BLaER1 (cell line): ENCODE data around the gene TAOK3.

Source experiments
- H3K27ac ChIP-seq: shearing (Covaris generic); formaldehyde crosslinking; 2 replicates; pipeline ENCODE4 v1.8.1; 2022
- H3K27me3 ChIP-seq: shearing (Covaris generic); formaldehyde crosslinking; 2 replicates; pipeline ENCODE4 v1.8.1; 2022
- H3K36me3 ChIP-seq: shearing (Covaris generic); formaldehyde crosslinking; 2 replicates; pipeline ENCODE4 v1.8.1; 2022
- H3K4me1 ChIP-seq: shearing (Covaris generic); formaldehyde crosslinking; 2 replicates; pipeline ENCODE4 v1.8.1; 2022
- H3K4me2 ChIP-seq: shearing (Covaris generic); formaldehyde crosslinking; 2 replicates; pipeline ENCODE4 v1.8.1; 2022
- H3K4me3 ChIP-seq: shearing (Covaris generic); formaldehyde crosslinking; 2 replicates; pipeline ENCODE4 v1.8.1; 2022
- H3K9ac ChIP-seq: shearing (Covaris generic); formaldehyde crosslinking; 2 replicates; pipeline ENCODE4 v1.8.1; 2022
- H3K9me3 ChIP-seq: shearing (Covaris generic); formaldehyde crosslinking; 2 replicates; pipeline ENCODE4 v1.8.1; 2022
- H4K20me1 ChIP-seq: shearing (Covaris generic); formaldehyde crosslinking; 2 replicates; pipeline ENCODE4 v1.8.1; 2022
- Cebpa-rat ChIP-seq: shearing (Covaris generic); IDR thresholded peaks from 2 replicates; pipeline ENCODE4 v1.8.1; 2022

Gene TAOK3

GRCh38 chr12:118120579-118121363, 251.9 kb downstream of the TAOK3 start:
- no peaks in the 10 kb centered on the region for H3K9me3 ChIP-seq
- no peak overlapping the region for H3K27ac ChIP-seq
- H3K4me1 ChIP-seq = 0 out of 2 replicates have a peak, but pooled peaks cover 5% of the 10 kb centered on the region
- H4K20me1 ChIP-seq = no peaks in the 10 kb centered on the region
- no peak overlapping the region for H3K9ac ChIP-seq
- no peaks in the 10 kb centered on the region for H3K36me3 ChIP-seq
- no peak overlapping the region for H3K4me3 ChIP-seq
- TF ChIP-seq Cebpa-rat = no peak
- no peaks in the 10 kb centered on the region for H3K27me3 ChIP-seq
- H3K4me2 ChIP-seq = no peak overlapping the region

DNA sequence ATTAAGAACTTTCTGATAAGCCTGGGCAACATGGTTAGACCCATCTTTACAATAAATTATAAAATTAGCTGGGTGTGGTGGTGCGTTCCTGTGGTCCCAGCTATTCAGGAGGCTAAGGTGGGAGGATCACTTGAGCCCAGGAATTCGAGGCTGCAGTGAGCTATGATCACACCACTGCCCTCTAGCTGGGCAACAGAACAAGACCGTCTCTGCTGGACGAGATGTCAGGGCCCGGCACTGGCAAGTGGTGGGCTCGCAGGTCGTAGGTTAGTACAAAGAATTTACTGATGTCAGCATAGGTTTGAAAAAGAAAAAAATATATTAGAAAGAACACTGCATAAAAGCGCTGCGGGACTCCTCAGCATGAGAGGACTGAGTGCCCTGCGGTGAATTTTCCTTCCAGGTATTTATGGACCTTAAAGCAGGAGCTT, 253.2 kb downstream of the TAOK3 start:
- no peak for TF ChIP-seq Cebpa-rat
- no peaks in the 10 kb centered on the region for H3K36me3 ChIP-seq
- H3K4me3 ChIP-seq = no peak overlapping the region
- H3K4me2 ChIP-seq = no peak overlapping the region
- H3K9ac ChIP-seq = no peak overlapping the region
- H3K9me3 ChIP-seq = peaks cover 7% of the 10 kb centered on the region; the same call in 1 of the 2 replicates
- no peak overlapping the region for H3K27ac ChIP-seq
- H3K4me1 ChIP-seq = 0 out of 2 replicates have a peak, but pooled peaks cover 5% of the 10 kb centered on the region
- H3K27me3 ChIP-seq = no peaks in the 10 kb centered on the region
- H4K20me1 ChIP-seq = no peaks in the 10 kb centered on the region

DNA sequence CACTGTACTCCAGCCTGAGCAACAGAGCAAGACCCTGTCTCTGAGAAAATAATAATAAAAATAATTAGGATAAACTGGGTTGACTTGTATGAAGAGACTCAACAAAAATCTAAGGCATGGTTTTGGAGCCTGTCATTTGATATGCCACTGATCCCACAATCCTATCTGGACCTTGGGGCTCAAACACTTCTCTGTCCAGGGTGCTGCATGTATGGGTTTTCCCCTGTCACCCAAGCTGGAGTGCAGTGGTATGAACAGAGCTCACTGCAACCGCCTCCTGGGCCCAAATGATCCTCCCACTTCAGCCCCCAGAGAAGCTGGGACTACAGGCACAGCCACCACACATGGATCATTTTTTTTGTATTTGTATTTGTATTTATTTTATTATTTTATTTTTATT, 263.6 kb downstream of the TAOK3 start:
- no peaks in the 10 kb centered on the region for H3K27me3 ChIP-seq

DNA sequence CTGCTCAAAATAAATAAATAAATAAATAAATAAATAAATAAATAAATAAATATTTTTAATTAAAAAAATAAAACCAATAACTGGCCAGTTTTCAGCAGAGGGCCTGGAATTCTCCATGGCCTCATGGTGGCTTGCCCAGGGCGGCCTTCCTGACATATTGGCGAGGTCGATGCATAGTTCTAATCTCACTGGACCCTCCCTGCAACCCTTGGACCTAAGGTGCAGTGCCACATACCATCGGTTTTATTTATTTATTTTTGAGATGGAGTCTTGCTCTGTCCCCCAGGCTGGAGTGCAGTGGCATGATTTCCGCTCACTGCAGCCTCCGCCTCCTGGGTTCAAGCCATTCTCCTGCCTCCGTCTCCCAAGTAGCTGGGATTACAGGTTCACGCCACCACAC, 265.0 kb downstream of the TAOK3 start:
- TF ChIP-seq Cebpa-rat = no peak
- Histone ChIP-seq H4K20me1 (no peaks in the 10 kb centered on the region), H3K4me1 (peaks cover 32% of the 10 kb centered on the region), H3K4me2 (no peak overlapping the region), H3K9ac (no peak overlapping the region), H3K36me3 (no peaks in the 10 kb centered on the region), H3K9me3 (no peaks in the 10 kb centered on the region), H3K4me3 (no peak overlapping the region), H3K27me3 (no peaks in the 10 kb centered on the region), H3K27ac (no peak overlapping the region)

More for the DNA sequence above, 263.6 kb downstream of the TAOK3 start:
- Histone ChIP-seq H3K27ac (no peak overlapping the region), H3K4me1 (peaks cover 27% of the 10 kb centered on the region), H4K20me1 (no peaks in the 10 kb centered on the region), H3K9ac (no peak overlapping the region), H3K9me3 (no peaks in the 10 kb centered on the region), H3K4me3 (no peak overlapping the region), H3K36me3 (no peaks in the 10 kb centered on the region), H3K4me2 (no peak overlapping the region)
- TF ChIP-seq Cebpa-rat = no peak

GRCh38 chr12:118107011-118107410, 265.7 kb downstream of the TAOK3 start:
- TF ChIP-seq Cebpa-rat = no peak
- Histone ChIP-seq H3K4me1 (peaks cover 39% of the 10 kb centered on the region), H3K27ac (no peak overlapping the region), H3K4me3 (no peak overlapping the region), H3K9ac (no peak overlapping the region), H4K20me1 (no peaks in the 10 kb centered on the region), H3K4me2 (no peak overlapping the region), H3K9me3 (no peaks in the 10 kb centered on the region), H3K27me3 (no peaks in the 10 kb centered on the region), H3K36me3 (no peaks in the 10 kb centered on the region)

- H3K27me3 ChIP-seq = no peaks in the 10 kb centered on the region
- peak within 1 kb of the TSS; percentile 85 for H3K4me2 ChIP-seq
- peak within 1 kb of the TSS; percentile 87 for H3K27ac ChIP-seq
- peaks cover 45% of the 10 kb centered on the region for H3K4me1 ChIP-seq
- peak within 1 kb of the TSS; percentile 84 for H3K9ac ChIP-seq
- H4K20me1 ChIP-seq = no peaks in the 10 kb centered on the region
- H3K36me3 ChIP-seq = no peaks in the 10 kb centered on the region
- no peak for TF ChIP-seq Cebpa-rat
- H3K4me3 ChIP-seq = peak within 1 kb of the TSS; percentile 89
- H3K9me3 ChIP-seq = no peaks in the 10 kb centered on the region
Measured at GRCh38 chr12:118103601-118104382, 268.9 kb downstream of the TAOK3 start, which contains the start of gene VSIG10. VSIG10 (minus strand) TSS chr12:118104011; CDS start chr12:118103671, 340 bp downstream.

- H3K9ac ChIP-seq = peak overlapping the region; percentile 84
- peak overlapping the region; percentile 85 for H3K4me2 ChIP-seq
- H3K4me1 ChIP-seq = peaks cover 41% of the 10 kb centered on the region
- no peaks in the 10 kb centered on the region for H4K20me1 ChIP-seq
- H3K9me3 ChIP-seq = no peaks in the 10 kb centered on the region
- H3K36me3 ChIP-seq = no peaks in the 10 kb centered on the region
- TF ChIP-seq Cebpa-rat = no peak
- H3K27me3 ChIP-seq = no peaks in the 10 kb centered on the region
- H3K27ac ChIP-seq = peak overlapping the region; percentile 87
- peak overlapping the region; percentile 89 for H3K4me3 ChIP-seq
Measured at GRCh38 chr12:118103201-118103600, 269.5 kb downstream of the TAOK3 start.

DNA sequence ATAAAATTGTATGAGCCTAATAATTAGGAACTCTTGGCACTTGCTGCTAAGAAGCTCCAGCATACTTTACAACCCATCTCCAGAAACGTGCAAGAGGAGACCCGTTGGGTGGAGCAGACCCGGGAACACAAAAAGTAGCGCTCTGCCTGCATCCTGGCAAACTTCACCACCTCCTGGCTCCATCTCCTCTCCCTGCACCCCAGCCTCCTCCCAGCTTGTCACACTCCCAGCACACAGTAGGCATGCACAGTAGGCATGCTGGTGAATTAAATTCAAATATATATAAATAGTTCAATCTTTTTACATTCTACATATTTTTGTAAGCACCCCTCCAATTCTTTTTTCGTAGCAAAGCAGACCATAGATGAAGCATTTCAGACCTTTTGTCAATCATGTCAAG, 270.1 kb downstream of the TAOK3 start:
- Histone ChIP-seq H3K9me3 (no peaks in the 10 kb centered on the region), H3K4me1 (peaks cover 35% of the 10 kb centered on the region), H3K4me3 (peak overlapping the region; percentile 89), H3K27ac (peak overlapping the region; percentile 87; the same call in 1 of the 2 replicates), H3K36me3 (no peaks in the 10 kb centered on the region), H4K20me1 (no peaks in the 10 kb centered on the region), H3K9ac (peak overlapping the region; percentile 84), H3K27me3 (no peaks in the 10 kb centered on the region), H3K4me2 (peak overlapping the region; percentile 85)
- no peak for TF ChIP-seq Cebpa-rat

DNA sequence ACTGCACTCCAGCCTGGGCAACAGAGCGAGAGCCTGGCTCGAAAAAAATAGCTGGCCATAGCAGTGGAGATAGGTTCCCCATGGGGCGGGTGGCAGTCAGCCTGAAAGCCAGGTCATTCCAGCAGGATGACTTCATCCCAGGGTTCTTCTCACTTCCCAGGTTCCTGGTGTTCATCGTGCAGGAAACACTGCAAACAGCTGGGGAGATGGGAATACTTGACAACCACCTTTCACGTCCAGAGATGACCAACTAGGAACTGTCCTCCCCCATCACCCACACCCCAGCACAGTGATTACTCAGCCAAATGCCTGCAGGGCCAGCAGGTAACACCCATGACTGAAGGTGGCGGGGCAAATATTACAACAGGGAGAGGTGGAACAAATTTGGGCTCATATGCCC, 270.6 kb downstream of the TAOK3 start:
- Histone ChIP-seq H3K4me3 (peak overlapping the region; percentile 89), H3K27ac (no peak overlapping the region), H3K4me1 (peaks cover 35% of the 10 kb centered on the region), H3K9ac (no peak overlapping the region), H3K36me3 (peaks cover 2% of the 10 kb centered on the region; the same call in 1 of the 2 replicates), H4K20me1 (no peaks in the 10 kb centered on the region), H3K27me3 (no peaks in the 10 kb centered on the region), H3K9me3 (no peaks in the 10 kb centered on the region), H3K4me2 (peak overlapping the region; percentile 85)
- TF ChIP-seq Cebpa-rat = no peak

GRCh38 chr12:118101051-118101450, 271.7 kb downstream of the TAOK3 start:
- no peak overlapping the region for H3K27ac ChIP-seq
- no peaks in the 10 kb centered on the region for H4K20me1 ChIP-seq
- no peak overlapping the region for H3K4me2 ChIP-seq
- no peaks in the 10 kb centered on the region for H3K9me3 ChIP-seq
- H3K36me3 ChIP-seq = peaks cover 8% of the 10 kb centered on the region
- H3K27me3 ChIP-seq = no peaks in the 10 kb centered on the region
- TF ChIP-seq Cebpa-rat = no peak
- no peak overlapping the region for H3K4me3 ChIP-seq
- H3K4me1 ChIP-seq = peaks cover 35% of the 10 kb centered on the region
- no peak overlapping the region for H3K9ac ChIP-seq
